Gastrocnemius medialis (tissue), 4 donors: ENCODE results near the gene SCD5. TPM values are rescaled to one million over a fixed set of nuclear protein-coding genes. Genes with fewer than 3 reads are reported as not detected.

ENCODE experiments used
- ATAC-seq, 2 donors: fragments of 150-250 bp; one replicate each; pipeline ENCODE4 v1.9.1; 2016
- DNase-seq, 2 donors: peaks; one replicate each; pipeline ENCODE4 v3.0.0-alpha.2; 2019
- H3K27ac ChIP-seq, 4 donors: fragments of 200-600 bp; sonication (generic); 1 replicate in 1 of 4; 2 replicates in 3 of 4; pipeline ENCODE4 v1.5.1; 2016 to 2018; ENCODE audit warnings: mild to moderate bottlenecking in 2 of 4, moderate library complexity in 1 of 4
- H3K27me3 ChIP-seq, 3 donors: fragments of 200-600 bp; sonication (generic) in 2 of 3; 1 replicate in 1 of 3; 2 replicates in 2 of 3; pipeline versions ENCODE4 v1.5.1 to v1.6.0; 2016 to 2019; ENCODE audit warnings: mild to moderate bottlenecking in 1 of 3, moderate library complexity in 1 of 3
- H3K36me3 ChIP-seq, 2 donors: fragments of 200-600 bp; sonication (generic) in 1 of 2; one replicate each; pipeline ENCODE4 v1.5.1; 2017 to 2018
- H3K4me1 ChIP-seq, 2 donors: fragments of 200-600 bp; sonication (generic) in 1 of 2; one replicate each; pipeline ENCODE4 v1.5.1; 2016 to 2017; ENCODE audit warnings: mild to moderate bottlenecking in 2 of 2
- H3K4me3 ChIP-seq, 4 donors: fragments of 200-600 bp; sonication (generic) in 3 of 4; 1 replicate in 1 of 4; 2 replicates in 3 of 4; pipeline ENCODE4 v1.5.1; 2016 to 2019; ENCODE audit warnings: mild to moderate bottlenecking in 2 of 4
- H3K9me3 ChIP-seq, 3 donors: fragments of 200-600 bp; sonication (generic) in 2 of 3; 1 replicate in 1 of 3; 2 replicates in 2 of 3; pipeline ENCODE4 v1.5.1; 2016 to 2019
- CTCF ChIP-seq, 5 experiments: fragments of 450-650 bp in 3 of 5; fragments of 200-600 bp in 2 of 5; sonication (generic) in 2 of 5; IDR thresholded peaks in 4 of 5; conservative IDR thresholded peaks in 1 of 5; 1 replicate in 4 of 5; 2 replicates in 1 of 5; pipeline ENCODE4 v1.5.1; 2016 to 2019; ENCODE audit warnings: antibody characterized with exemption in 5 of 5, mild to moderate bottlenecking in 3 of 5, moderate library complexity in 3 of 5
- POLR2A ChIP-seq, 2 donors: fragments of 450-650 bp; IDR thresholded peaks; one replicate each; pipeline ENCODE4 v1.6.1; 2017; ENCODE audit warnings: antibody characterized with exemption in 2 of 2, mild to moderate bottlenecking in 2 of 2, moderate library complexity in 2 of 2
- in situ Hi-C, 4 donors: fragments of 200-750 bp; cut with MboI; loops; one replicate each; pipeline versions ENCODE4 v1.15.0 to v1.8.0; 2017; ENCODE audit warnings: low sequenced_read_pairs in 4 of 4
- intact Hi-C: fragments of 100-400 bp; cut with DNase I; formaldehyde crosslinking; loops from one replicate; pipeline ENCODE4 v1.15.1; 2023; ENCODE audit warnings: low total_unique reads
- total RNA-seq, 4 donors: library from RNA; depleted of rRNA; stranded (reverse); fragments of >200 nt; gene quantifications; one replicate each; pipeline versions ENCODE4 v1.1.0 to v1.2.3, GENCODE V29; 2016

SCD5 gene
- total RNA-seq, 4 donors from 2014 or later, result 0.68 to 2.4 (median 1.4) TPM

GRCh38 chr4:82643994-82644733 lies 154.4 kb downstream of the SCD5 start:
- Histone ChIP-seq H3K9me3 (no peaks in the 10 kb centered on the region), H3K27me3 (no peaks in the 10 kb centered on the region), H3K27ac (no peak overlapping the region), H3K36me3 (no peaks in the 10 kb centered on the region), H3K4me3 (no peak overlapping the region), H3K4me1 (no peaks in the 10 kb centered on the region)
- ATAC-seq (no peak), DNase-seq (no peak)
- TF ChIP-seq CTCF (IDR thresholded peaks at IDR 0.05 in 4 of 5, conservative IDR thresholded peaks at IDR 0.05 in 1 of 5), result no peak
- no peak for TF ChIP-seq POLR2A (IDR thresholded peaks at IDR 0.05)
- in situ Hi-C loops (no loop called here), intact Hi-C loops (no loop called here)

GRCh38 chr4:82642331-82642730 lies 156.3 kb downstream of the SCD5 start:
- H3K27me3 ChIP-seq, result no peaks in the 10 kb centered on the region
- no peaks in the 10 kb centered on the region for H3K9me3 ChIP-seq
- H3K4me3 ChIP-seq, result no peak overlapping the region
- no peaks in the 10 kb centered on the region for H3K4me1 ChIP-seq
- ATAC-seq, result no peak
- in situ Hi-C loops, result no loop called here
- intact Hi-C loops, result no loop called here
- no peaks in the 10 kb centered on the region for H3K36me3 ChIP-seq
- TF ChIP-seq POLR2A (IDR thresholded peaks at IDR 0.05) (no peak), CTCF (IDR thresholded peaks at IDR 0.05 in 4 of 5, conservative IDR thresholded peaks at IDR 0.05 in 1 of 5) (no peak)
- H3K27ac ChIP-seq, result no peak overlapping the region
- DNase-seq, result no peak

- H3K27me3 ChIP-seq, result no peaks in the 10 kb centered on the region
- intact Hi-C loops (no loop called here), in situ Hi-C loops (no loop called here)
- no peak overlapping the region for H3K27ac ChIP-seq
- TF ChIP-seq CTCF (IDR thresholded peaks at IDR 0.05 in 4 of 5, conservative IDR thresholded peaks at IDR 0.05 in 1 of 5) (no peak), POLR2A (IDR thresholded peaks at IDR 0.05) (no peak)
- no peaks in the 10 kb centered on the region for H3K4me1 ChIP-seq
- no peaks in the 10 kb centered on the region for H3K36me3 ChIP-seq
- ATAC-seq (no peak), DNase-seq (no peak)
- H3K9me3 ChIP-seq, result no peaks in the 10 kb centered on the region
- H3K4me3 ChIP-seq, result no peak overlapping the region
Measured at GRCh38 chr4:82640540-82640939, 158.1 kb downstream of the SCD5 start.

- Histone ChIP-seq H3K4me1 (no peaks in the 10 kb centered on the region), H3K9me3 (no peaks in the 10 kb centered on the region), H3K36me3 (no peaks in the 10 kb centered on the region), H3K4me3 (no peak overlapping the region), H3K27ac (no peak overlapping the region), H3K27me3 (no peaks in the 10 kb centered on the region)
- ATAC-seq (no peak), DNase-seq (no peak)
- intact Hi-C loops, result no loop called here
- no peak for TF ChIP-seq POLR2A (IDR thresholded peaks at IDR 0.05)
- TF ChIP-seq CTCF (IDR thresholded peaks at IDR 0.05 in 4 of 5, conservative IDR thresholded peaks at IDR 0.05 in 1 of 5), result no peak
- in situ Hi-C loops, result no loop called here
Measured at GRCh38 chr4:82639971-82640370, 158.6 kb downstream of the SCD5 start.

GRCh38 chr4:82638479-82638878 lies 160.1 kb downstream of the SCD5 start:
- Histone ChIP-seq H3K27me3 (no peaks in the 10 kb centered on the region), H3K9me3 (no peaks in the 10 kb centered on the region), H3K4me3 (no peak overlapping the region), H3K36me3 (no peaks in the 10 kb centered on the region), H3K27ac (no peak overlapping the region), H3K4me1 (no peaks in the 10 kb centered on the region)
- intact Hi-C loops (no loop called here), in situ Hi-C loops (no loop called here)
- no peak for ATAC-seq
- TF ChIP-seq POLR2A (IDR thresholded peaks at IDR 0.05), result no peak
- no peak for TF ChIP-seq CTCF (IDR thresholded peaks at IDR 0.05 in 4 of 5, conservative IDR thresholded peaks at IDR 0.05 in 1 of 5)
- no peak for DNase-seq
